ENCODE results near the gene H3-3A. TPM values are rescaled to one million over a fixed set of nuclear protein-coding genes. Genes with fewer than 3 reads are reported as not detected.

Gene H3-3A
- total RNA-seq, 3 donors from 2014 or later (not counting 1 experiment from before 2014, with no cell fraction given): 490 to 616 (median 522) TPM

- Mint-ChIP-seq H3K27ac (no peak overlapping the region), H3K4me1 (peaks cover 10 to 25% of the 10 kb centered on the region in 2 donors), H3K27me3 (ENCODE audit: low read depth in 2 of 2) (no peaks in the 10 kb centered on the region), H3K4me3 (no peak overlapping the region), H3K36me3 (no peaks in the 10 kb centered on the region), H3K9me3 (no peaks in the 10 kb centered on the region)
- H3K27me3 ChIP-seq (ENCODE audit: control insufficient read depth, insufficient read depth, low read length): no peaks in the 10 kb centered on the region
- H3K4me3 ChIP-seq (ENCODE audit: low read length): no peak overlapping the region
- no peak overlapping the region for H3K27ac ChIP-seq (ENCODE audit: low read length)
- no peak for DNase-seq
- no peaks in the 10 kb centered on the region for H3K36me3 ChIP-seq (ENCODE audit: control insufficient read depth, insufficient read depth, low read length)
- intact Hi-C loops (cut with micrococcal nuclease): no loop called here
- peaks cover 38% of the 10 kb centered on the region for H3K4me1 ChIP-seq (ENCODE audit: control insufficient read depth, insufficient read depth, low read length)
- WGBS (ENCODE audit: insufficient coverage): 79% methylated on average over 5 of the region's 6 CpGs
- TF ChIP-seq, protein P1, sequence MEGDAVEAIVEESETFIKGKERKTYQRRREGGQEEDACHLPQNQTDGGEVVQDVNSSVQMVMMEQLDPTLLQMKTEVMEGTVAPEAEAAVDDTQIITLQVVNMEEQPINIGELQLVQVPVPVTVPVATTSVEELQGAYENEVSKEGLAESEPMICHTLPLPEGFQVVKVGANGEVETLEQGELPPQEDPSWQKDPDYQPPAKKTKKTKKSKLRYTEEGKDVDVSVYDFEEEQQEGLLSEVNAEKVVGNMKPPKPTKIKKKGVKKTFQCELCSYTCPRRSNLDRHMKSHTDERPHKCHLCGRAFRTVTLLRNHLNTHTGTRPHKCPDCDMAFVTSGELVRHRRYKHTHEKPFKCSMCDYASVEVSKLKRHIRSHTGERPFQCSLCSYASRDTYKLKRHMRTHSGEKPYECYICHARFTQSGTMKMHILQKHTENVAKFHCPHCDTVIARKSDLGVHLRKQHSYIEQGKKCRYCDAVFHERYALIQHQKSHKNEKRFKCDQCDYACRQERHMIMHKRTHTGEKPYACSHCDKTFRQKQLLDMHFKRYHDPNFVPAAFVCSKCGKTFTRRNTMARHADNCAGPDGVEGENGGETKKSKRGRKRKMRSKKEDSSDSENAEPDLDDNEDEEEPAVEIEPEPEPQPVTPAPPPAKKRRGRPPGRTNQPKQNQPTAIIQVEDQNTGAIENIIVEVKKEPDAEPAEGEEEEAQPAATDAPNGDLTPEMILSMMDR (IDR thresholded peaks at IDR 0.05): no peak
- ATAC-seq: no peak
- H3K9me3 ChIP-seq (ENCODE audit: control insufficient read depth, insufficient read depth, low read length): no peaks in the 10 kb centered on the region
Measured at GRCh38 chr1:226119169-226119568, 56.7 kb downstream of the H3-3A start.

DNA sequence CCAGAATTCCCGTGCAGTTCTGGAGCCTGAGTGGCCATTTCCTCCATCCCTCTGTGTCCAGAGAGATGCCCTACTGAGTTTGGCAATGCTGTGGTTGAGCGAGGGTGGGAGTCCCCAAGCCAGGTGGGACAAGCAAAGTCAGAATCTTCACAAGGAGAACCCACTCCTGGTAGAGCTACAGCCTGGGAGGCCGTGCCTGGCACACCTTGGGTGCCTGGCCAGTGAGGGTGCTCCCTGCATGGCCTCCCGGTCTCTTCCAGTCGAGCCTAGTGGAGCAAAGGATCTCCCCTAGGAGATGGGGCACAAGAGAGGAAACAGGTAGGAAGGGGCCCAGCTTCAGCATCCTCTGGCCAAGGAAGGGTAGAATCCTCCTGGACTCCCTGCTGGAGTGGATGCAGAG lies 57.9 kb downstream of the H3-3A start:
- WGBS (ENCODE audit: insufficient coverage): 94% methylated on average over 5 of the region's 5 CpGs
- H3K27me3 ChIP-seq (ENCODE audit: control insufficient read depth, insufficient read depth, low read length): no peaks in the 10 kb centered on the region
- peaks cover 46% of the 10 kb centered on the region for H3K4me1 ChIP-seq (ENCODE audit: control insufficient read depth, insufficient read depth, low read length)
- H3K9me3 ChIP-seq (ENCODE audit: control insufficient read depth, insufficient read depth, low read length): no peaks in the 10 kb centered on the region
- Mint-ChIP-seq H3K9me3 (no peaks in the 10 kb centered on the region), H3K4me1 (peaks cover 17 to 33% of the 10 kb centered on the region in 2 donors), H3K27ac (peak overlapping the region; percentile 80 to 82), H3K4me3 (peak overlapping the region; percentile 86), H3K27me3 (ENCODE audit: low read depth in 2 of 2) (peaks cover 0 to 3% of the 10 kb centered on the region in 2 donors), H3K36me3 (no peaks in the 10 kb centered on the region)
- intact Hi-C loops (cut with micrococcal nuclease): loop anchor here (5.0 to 10.0 kb wide), 4 partner anchors 38 to 646 kb away; partner anchors contain the start of gene PARP1
- DNase-seq (no peak), ATAC-seq (no peak)
- no peak overlapping the region for H3K27ac ChIP-seq (ENCODE audit: low read length)
- TF ChIP-seq, protein P1 (IDR thresholded peaks at IDR 0.05): no peak
- no peaks in the 10 kb centered on the region for H3K36me3 ChIP-seq (ENCODE audit: control insufficient read depth, insufficient read depth, low read length)
- no peak overlapping the region for H3K4me3 ChIP-seq (ENCODE audit: low read length)

- Histone ChIP-seq H3K36me3 (ENCODE audit: control insufficient read depth, insufficient read depth, low read length) (no peaks in the 10 kb centered on the region), H3K27me3 (ENCODE audit: control insufficient read depth, insufficient read depth, low read length) (no peaks in the 10 kb centered on the region), H3K9me3 (ENCODE audit: control insufficient read depth, insufficient read depth, low read length) (no peaks in the 10 kb centered on the region), H3K4me3 (ENCODE audit: low read length) (peak overlapping the region; percentile 26), H3K4me1 (ENCODE audit: control insufficient read depth, insufficient read depth, low read length) (peaks cover 49% of the 10 kb centered on the region), H3K27ac (ENCODE audit: low read length) (peak overlapping the region; percentile 54)
- Mint-ChIP-seq H3K9me3 (no peaks in the 10 kb centered on the region), H3K27ac (peak overlapping the region; percentile 80 to 82), H3K4me1 (peaks cover 18 to 34% of the 10 kb centered on the region in 2 donors), H3K27me3 (ENCODE audit: low read depth in 2 of 2) (peaks cover 0 to 3% of the 10 kb centered on the region in 2 donors), H3K36me3 (no peaks in the 10 kb centered on the region), H3K4me3 (peak overlapping the region; percentile 86)
- ATAC-seq (no peak), DNase-seq (no peak)
- intact Hi-C loops (cut with micrococcal nuclease): loop anchor here (1.0 to 10.0 kb wide), 7 partner anchors 10 to 646 kb away; partner anchors contain the start of genes PARP1 and SDE2
- TF ChIP-seq, protein P1 (IDR thresholded peaks at IDR 0.05): no peak
- 11% methylated on average over 37 of the region's 37 CpGs for WGBS (ENCODE audit: insufficient coverage)
Measured at GRCh38 chr1:226121049-226121586, 58.6 kb downstream of the H3-3A start.

Other genes starting within 250 kb of the H3-3A start
- gene TMEM63A, start 180.3 kb upstream of the H3-3A start, total RNA-seq: 100 to 1,000 TPM; 101 to 166 (median 113) TPM
- gene LEFTY1, start 173.6 kb upstream of the H3-3A start, total RNA-seq: not detected
- gene PYCR2, start 138.5 kb upstream of the H3-3A start, total RNA-seq: 10 to 100 TPM; 57.7 to 74.5 (median 62.6) TPM
- not detected for gene LEFTY2, start 121.5 kb upstream of the H3-3A start, total RNA-seq
- gene SDE2, start 63.4 kb upstream of the H3-3A start, total RNA-seq: 10 to 100 TPM; 52.5 to 62.7 (median 53.6) TPM
- gene ACBD3, start 124.0 kb downstream of the H3-3A start, total RNA-seq: 10 to 100 TPM; 26.9 to 33.3 (median 28.8) TPM
- under 1 TPM in 1 of 3 donors, not detected in 2; 0.58 TPM for gene MIXL1, start 160.9 kb downstream of the H3-3A start, total RNA-seq
- 1 to 10 TPM; 1.3 to 2.9 (median 2.4) TPM for gene LIN9, start 246.4 kb downstream of the H3-3A start, total RNA-seq

All from natural killer cell (primary cell).